Endometrial microvascular endothelial cells (primary cell): ENCODE measurements around the gene CDC42BPA. TPM values are rescaled to one million over a fixed set of nuclear protein-coding genes. Genes with fewer than 3 reads are reported as not detected.

ENCODE experiments used
- in situ Hi-C: cut with HindIII; loops from 2 replicates; pipeline ENCODE4 v1.10.0; 2017; ENCODE audit warnings: low sequenced_read_pairs, low pct_unique_long_range_greater_than_20kb; ENCODE audit errors: inconsistent ontology term
- total RNA-seq: library from RNA; depleted of rRNA; stranded (reverse); fragments of >200 nt; gene quantifications from one replicate; pipeline ENCODE4 v1.2.3, GENCODE V29; 2015; ENCODE audit errors: inconsistent ontology term

CDC42BPA gene
- total RNA-seq, 1 donor from 2014 or later: 47.6 TPM

- in situ Hi-C loops: no loop called here
These were observed 337.5 kb downstream of the CDC42BPA start for GRCh38 chr1:226980565-226981385.

- in situ Hi-C loops: no loop called here
These were observed 338.2 kb downstream of the CDC42BPA start for GRCh38 chr1:226980122-226980560.

- in situ Hi-C loops: no loop called here
These were observed 338.7 kb downstream of the CDC42BPA start for GRCh38 chr1:226979517-226980121.

GRCh38 chr1:226979115-226979516, 339.2 kb downstream of the CDC42BPA start:
- in situ Hi-C loops: no loop called here

- in situ Hi-C loops: no loop called here
These were observed 339.7 kb downstream of the CDC42BPA start for GRCh38 chr1:226978432-226979114.

- in situ Hi-C loops: no loop called here
These were observed 340.5 kb downstream of the CDC42BPA start for GRCh38 chr1:226977643-226978431.

GRCh38 chr1:226976978-226977642, 341.2 kb downstream of the CDC42BPA start:
- in situ Hi-C loops: no loop called here

GRCh38 chr1:226976276-226976977, 341.9 kb downstream of the CDC42BPA start:
- in situ Hi-C loops: no loop called here

- in situ Hi-C loops: no loop called here
These were observed 342.7 kb downstream of the CDC42BPA start for GRCh38 chr1:226975259-226976250.

GRCh38 chr1:226974544-226975258, 343.6 kb downstream of the CDC42BPA start:
- in situ Hi-C loops: no loop called here

- in situ Hi-C loops: no loop called here
These were observed 344.3 kb downstream of the CDC42BPA start for GRCh38 chr1:226973898-226974543.

GRCh38 chr1:226973371-226973897, 344.9 kb downstream of the CDC42BPA start:
- in situ Hi-C loops: no loop called here

GRCh38 chr1:226972931-226973330, 345.4 kb downstream of the CDC42BPA start:
- in situ Hi-C loops: no loop called here

GRCh38 chr1:226971765-226972164, 346.5 kb downstream of the CDC42BPA start:
- in situ Hi-C loops: no loop called here

- in situ Hi-C loops: no loop called here
These were observed 350.6 kb downstream of the CDC42BPA start for GRCh38 chr1:226967665-226968064.

- in situ Hi-C loops: no loop called here
These were observed 351.6 kb downstream of the CDC42BPA start for GRCh38 chr1:226966683-226967082.
